A673 (cell line): ENCODE measurements around the gene MAML1.

ENCODE experiments used
- CTCF ChIP-seq: fragments of 300-800, 200-600 bp; sonication (generic); conservative IDR thresholded peaks from 2 replicates; pipeline ENCODE4 v1.5.1; 2017; ENCODE audit warnings: low read depth, mild to moderate bottlenecking, antibody characterized with exemption, low read length, moderate library complexity, mixed read lengths
- EZH2 ChIP-seq: fragments of 200-600 bp; sonication (generic); IDR thresholded peaks from 2 replicates; pipeline ENCODE4 v1.6.1; 2017; ENCODE audit warnings: borderline replicate concordance, low read depth, mild to moderate bottlenecking, mixed read lengths, antibody characterized with exemption, low read length; ENCODE audit not compliant: poor library complexity, severe bottlenecking

GRCh38 chr5:179805529-179806249 is 73.1 kb downstream of the MAML1 start:
- no peak for TF ChIP-seq CTCF
- no peak for TF ChIP-seq EZH2
